Embryonic facial prominence (tissue), 1 donor: ENCODE measurements around the gene RHBDL3.
"Not testable (repeated sequence)": the region's sequence is repeated elsewhere in the genome, so short reads cannot be mapped to it uniquely, and the experiment has no call there.

ENCODE experiments used
- DNase-seq: peaks from one replicate; pipeline ENCODE4 v3.0.0-alpha.2; 2016; ENCODE audit errors: extremely low spot score

RHBDL3 gene, protein sequence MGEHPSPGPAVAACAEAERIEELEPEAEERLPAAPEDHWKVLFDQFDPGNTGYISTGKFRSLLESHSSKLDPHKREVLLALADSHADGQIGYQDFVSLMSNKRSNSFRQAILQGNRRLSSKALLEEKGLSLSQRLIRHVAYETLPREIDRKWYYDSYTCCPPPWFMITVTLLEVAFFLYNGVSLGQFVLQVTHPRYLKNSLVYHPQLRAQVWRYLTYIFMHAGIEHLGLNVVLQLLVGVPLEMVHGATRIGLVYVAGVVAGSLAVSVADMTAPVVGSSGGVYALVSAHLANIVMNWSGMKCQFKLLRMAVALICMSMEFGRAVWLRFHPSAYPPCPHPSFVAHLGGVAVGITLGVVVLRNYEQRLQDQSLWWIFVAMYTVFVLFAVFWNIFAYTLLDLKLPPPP

DNA sequence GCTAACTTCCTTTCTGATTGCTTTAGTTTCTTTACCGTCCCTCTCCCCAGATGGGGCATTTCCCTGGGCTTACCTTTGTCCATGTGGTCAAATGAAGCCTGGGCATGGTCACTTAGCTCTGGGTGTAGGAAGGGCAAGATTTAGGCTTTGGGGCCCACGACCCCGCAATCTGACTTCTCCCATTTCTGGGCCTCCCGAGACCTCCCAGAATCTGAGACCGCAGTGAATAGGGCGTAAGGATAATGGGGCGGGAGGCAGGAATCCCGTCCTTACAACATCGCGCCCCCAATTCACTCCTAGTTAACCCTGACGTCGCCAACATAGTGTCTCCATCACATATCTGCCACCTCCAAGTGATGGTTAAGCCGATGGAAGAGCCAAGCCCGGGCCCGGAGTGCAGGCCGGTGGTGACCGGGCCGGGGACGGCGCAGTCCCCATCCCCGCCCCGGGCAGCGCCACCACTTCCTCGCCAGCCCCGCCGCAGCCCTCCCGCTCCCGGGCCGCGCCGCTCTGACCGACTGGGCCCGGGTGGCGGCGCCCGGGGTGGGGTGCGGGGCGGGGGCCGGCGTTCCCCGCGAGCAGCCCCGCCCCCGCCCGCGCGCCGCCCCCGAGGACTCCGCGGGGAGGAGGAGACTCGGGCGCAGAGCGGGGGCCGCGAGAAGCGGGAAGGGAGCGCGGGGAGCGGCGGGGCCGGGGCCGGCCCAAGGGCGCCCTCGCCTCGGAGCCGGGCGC, at the start of gene RHBDL3:
TSS of gene RHBDL3 (plus strand) at position 641 of the 732 bp plus-strand sequence. CDS start 358 bp downstream, outside the sequence.
- DNase-seq, result no peak

DNA sequence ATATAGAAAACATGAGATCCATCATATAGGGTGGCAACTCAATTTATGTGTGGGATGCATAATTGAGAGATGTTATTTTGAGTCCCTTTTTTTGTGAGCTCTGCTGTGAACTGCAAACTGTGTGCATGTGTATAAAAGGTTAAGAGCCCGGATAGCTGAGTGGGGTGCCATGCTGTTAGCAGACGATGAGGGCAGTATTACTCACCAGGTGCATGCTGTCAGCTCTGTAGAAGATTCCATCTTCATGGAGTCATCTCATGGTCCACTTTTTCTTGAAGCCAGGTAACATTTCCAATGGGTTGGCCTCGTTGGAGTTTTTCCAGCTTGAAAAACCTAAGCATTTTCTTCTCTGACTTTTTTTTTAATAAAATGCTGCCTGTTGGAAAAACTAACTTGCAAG, 43.0 kb upstream of the RHBDL3 start:
- DNase-seq, result no peak

DNA sequence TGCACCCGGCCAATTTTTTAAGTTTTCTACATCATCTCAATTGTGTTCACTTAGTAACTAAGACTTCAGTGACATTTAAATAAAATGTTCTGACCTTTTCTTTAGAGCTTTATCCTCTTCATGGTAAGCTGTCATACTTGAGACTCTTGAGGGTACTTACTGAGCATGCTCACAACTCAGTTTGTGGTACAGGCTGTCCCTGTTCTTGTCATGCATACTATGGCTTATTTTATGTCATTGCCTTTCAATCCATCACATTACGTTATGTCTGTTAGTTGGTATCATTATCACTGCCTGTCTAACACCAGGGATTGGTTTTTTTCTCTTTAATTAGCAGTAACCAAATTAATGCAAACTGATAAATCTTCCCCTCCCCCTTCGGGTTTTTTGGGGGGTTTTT, 41.9 kb upstream of the RHBDL3 start:
- no peak for DNase-seq

DNA sequence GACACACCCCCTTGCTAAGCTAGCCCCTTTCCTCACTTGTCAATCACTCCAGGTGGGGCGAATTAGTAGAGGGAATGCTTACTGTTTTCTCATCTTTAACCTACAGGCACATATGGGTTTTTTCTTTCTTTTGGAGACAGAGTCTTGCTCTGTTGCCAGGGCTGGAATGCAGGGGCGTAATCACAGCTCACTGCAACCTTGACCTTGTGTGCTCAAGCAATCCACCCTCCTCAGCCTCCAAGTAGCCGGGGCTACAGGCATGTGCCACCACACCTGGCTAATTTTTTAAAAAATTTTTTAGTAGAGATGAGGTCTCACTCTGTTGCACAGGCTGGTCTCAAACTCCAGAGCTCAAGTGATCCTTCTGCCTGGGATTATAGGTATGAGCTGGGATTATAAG, 38.7 kb upstream of the RHBDL3 start:
- DNase-seq, result no peak

DNA sequence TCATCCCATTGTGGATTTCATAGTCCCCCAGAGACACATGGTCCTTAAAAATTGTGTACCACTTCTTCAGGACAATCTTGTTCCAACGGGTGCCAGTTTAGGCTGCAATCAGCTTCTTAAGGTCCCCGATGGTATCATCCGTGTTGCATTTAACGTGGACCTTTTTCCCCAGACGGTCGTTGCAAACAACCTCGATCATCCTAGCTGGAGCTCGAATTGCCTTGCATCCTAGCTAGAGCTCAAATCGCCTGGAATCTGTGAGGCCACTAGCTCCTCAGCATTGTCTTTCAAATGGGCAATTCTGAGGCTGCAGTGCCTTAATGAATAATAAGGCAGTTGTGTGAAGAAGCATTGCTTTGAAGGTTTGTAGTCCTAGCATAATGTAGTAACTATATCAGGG, 37.7 kb upstream of the RHBDL3 start:
- DNase-seq, result no peak

DNA sequence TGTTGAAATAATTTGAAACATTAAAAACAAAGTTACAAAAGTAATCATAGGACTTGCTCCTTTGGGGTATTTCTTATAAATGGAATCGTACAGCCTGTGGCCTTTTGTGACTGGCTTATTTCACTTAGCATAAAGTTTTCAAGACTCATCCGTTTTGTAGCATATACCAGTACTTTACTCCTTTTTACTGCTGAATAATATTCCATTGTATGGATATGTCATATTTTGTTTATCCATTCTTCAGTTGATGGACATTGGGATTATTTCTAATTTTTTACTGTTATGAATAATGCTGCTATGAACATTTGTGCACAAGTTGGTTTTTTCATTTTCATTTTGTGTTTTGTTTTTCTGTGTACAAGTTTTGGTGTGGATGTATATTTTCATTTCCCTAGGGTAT, 30.0 kb upstream of the RHBDL3 start:
- no peak for DNase-seq

DNA sequence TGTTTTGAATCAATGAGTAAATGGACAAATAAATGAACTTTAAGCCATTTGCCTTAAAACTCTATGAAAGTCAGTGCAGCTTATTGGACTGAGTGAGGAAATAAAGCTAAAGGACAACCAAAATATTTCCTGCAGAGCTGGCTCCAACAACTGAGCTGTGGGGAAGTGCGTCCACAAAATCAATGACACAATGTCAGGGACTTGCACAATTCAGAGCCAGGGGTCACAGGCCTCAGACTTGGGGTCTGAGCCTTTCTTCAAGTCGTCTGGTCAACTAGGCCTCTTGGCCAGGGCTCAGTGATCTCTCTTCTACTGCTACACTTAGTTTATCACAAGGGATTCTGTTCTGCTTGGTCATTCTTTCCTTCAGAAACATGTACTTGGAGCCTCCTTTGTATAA, 26.2 kb upstream of the RHBDL3 start:
- no peak for DNase-seq

DNA sequence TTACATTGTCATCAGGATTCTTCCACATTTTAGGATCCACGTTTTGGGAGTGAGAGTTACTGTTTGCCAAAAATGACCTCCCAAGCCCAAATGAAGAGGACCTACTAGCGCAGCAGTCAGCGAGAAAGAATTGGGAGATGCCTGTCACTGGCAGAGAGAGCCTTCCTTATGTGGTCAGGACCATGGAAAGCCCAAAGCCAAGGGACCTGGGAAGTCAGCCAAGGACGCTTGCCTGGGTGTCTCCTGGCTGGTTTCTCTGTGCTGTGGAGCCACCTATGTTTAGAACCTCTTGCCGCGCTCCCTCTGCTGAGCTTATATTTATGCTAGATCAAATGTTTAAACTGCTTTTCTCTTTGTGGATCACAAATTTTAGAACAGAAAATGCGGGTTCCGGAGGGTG, 24.9 kb upstream of the RHBDL3 start:
- DNase-seq, result no peak

DNA sequence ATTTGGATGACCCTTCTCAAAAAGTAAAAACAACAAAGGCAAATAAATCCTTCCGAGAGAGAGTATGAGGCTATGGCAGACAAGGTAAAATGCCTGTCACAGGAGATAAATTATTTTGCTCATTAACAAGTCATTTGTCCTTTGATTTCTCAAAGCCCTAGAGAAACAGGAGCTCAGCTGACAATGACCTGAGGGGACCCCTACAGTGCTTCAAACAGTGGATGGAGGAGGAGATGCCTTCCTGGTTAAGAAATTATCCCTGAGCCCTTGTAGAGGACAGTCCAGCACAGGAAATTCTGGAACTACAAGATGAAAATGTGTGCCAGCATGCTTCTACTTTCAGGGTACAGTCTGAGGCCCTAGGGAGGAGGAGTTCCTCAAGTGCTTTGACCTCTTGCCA, 24.0 kb upstream of the RHBDL3 start:
- no peak for DNase-seq

DNA sequence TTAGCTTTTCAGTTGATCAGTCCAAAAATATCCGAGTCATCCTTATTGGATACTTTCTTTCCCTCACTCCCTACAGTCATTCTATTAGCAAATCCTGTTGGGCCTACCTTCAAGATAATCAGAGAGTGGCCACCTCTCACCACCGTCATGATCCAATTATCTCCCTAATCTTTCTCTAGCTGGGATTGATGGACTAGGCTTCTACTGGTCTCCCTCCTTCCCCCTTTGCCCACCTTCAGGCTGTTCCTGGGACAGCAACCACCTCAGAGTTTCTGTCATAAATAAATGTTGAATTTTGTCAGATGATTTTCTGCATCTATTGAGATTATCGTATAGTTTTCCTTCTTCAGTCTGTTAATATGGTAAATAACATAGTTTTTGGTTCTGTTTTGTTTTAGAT, 16.2 kb upstream of the RHBDL3 start:
- no peak for DNase-seq

DNA sequence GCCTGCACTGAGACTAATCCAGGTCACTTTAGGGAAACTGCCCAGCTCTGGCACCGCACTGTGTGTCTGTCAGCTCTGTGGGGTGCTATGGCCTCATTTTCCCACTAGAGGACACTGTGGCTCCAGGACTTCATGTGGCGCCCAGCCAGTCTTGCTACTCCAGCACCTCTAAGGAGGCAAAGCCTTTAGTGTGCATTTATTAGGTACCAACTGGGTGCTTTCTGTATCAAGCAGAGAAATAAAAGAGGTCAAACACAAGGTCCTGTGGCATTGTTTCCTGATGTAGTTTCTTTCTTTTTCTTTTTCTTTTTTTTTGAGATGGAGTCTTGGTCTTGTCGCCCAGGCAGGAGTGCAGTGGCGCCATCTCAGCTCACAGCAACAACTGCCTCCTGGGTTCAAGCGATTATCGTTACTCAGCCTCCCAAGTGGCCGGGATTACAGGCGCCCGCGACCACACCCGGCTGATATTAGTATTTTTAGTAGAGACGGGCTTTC, 12.5 kb upstream of the RHBDL3 start:
- no peak for DNase-seq

DNA sequence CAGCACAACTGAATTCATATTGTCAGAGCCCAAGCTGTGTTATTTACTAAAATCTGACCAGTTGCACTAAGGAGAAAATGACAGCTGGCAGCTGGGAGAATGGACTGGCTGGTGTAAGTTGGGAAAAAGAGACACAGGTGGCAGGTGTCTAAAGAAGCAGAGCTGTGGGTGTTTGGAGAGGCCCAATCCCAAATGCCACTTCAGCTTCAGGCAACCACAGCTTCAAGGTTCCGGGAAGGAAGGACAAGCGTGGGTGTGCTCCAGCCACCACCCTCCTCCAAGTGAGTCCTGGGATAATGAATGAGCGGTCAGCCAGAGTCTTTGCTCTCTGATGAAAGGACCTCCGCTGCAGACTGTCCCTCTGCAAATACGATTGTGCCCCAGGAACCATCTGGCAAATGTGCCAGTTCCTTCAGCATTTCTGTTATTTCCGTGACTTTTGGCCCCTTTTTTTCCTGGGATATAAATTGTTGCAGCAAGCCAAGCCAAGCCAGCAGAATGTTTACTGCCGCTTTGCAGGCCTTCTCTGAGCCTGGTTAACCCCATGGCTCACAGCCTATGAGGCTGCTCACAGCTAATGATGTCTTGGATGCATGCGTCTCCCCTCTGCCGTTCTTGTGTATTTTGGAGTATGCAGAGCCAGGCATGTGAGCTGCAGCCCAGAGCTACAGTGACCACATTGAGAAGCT, 9.5 kb upstream of the RHBDL3 start:
- no peak for DNase-seq

DNA sequence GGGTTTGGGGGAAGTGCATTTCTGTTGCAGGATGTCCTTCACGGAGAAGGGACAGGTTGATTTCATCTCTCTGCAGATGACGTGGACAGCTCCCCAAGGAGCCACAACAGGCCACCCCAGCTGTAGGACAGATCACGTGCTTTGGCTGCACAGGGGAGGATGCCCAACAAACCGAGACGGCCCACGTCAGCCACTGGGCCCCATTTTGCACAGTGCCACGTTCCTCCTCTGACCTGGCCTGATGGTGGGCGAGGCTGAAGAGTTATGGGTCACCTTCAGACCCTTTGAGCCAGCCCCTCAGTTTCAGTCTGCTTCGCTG, 9.0 kb upstream of the RHBDL3 start:
- DNase-seq, result no peak

DNA sequence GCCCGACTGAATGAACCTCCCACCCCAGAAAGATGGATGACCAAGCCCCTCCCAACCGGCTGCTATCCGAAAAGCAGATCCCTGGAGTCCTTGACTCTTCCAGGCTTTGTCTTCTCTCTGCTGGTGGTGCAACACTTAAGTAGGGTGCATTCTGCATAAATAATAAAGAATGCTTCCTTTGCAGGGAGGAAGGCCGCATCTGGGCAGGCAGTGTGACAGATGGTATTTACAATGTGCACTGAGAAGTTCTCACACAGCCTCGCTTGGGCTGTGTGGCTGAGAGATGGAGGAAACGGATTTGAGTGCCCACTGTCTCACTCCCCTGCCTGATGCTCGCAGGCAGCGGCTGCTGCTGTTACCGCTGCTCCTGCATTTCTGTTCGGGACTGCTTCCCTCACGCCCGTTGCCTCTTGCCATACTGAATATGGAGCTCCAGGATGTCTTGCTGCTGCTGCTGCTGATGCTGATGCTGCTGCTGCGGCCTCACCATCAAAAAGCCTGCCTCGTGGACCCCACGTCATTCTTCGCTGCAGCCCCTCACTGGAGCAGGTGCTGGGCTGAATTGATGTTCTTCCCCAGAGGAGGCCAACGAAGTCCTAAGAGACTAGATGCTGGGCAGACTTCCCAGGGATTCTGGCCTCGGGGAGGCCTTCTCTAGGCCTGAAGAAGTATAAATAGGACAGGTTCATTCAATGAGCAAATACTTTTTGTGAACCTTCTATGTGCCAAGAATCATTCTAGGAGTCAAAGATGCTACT, 7.1 kb upstream of the RHBDL3 start:
- no peak for DNase-seq

DNA sequence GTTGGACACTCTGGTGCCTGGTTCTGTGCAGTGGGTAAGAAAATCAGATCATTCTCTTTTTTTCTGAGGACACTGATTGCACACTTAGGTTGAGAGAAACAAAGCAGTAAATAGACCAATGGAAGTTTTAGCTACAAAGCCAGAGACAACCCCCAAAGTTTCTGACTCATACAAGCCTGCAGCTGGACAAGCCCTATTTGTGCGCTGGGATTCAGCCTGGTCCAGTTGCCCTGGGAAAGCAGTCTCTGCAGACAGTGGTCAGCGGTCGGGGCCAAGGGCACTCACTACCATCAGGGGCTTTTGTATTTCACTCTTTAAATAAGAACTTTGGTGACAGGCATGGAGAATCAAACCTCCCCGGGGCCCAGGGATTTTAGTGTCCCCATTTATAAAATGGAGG, 6.0 kb upstream of the RHBDL3 start:
- no peak for DNase-seq

DNA sequence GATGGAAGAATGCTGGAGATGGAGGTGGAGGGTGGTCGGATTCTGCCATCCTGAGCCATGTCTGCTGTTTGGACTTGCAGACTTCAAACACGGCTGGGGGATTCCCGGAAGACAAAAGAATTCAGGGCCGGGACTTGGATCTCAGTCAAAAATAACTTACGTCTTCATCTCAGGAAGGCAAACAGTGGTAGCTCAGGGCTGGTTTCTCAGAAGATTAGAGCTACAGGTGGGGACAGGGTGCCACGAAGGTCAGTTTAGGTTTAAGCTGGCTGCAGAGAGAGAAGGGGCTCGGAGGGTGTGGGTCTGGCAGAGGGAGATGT, 4.3 kb upstream of the RHBDL3 start:
- no peak for DNase-seq

DNA sequence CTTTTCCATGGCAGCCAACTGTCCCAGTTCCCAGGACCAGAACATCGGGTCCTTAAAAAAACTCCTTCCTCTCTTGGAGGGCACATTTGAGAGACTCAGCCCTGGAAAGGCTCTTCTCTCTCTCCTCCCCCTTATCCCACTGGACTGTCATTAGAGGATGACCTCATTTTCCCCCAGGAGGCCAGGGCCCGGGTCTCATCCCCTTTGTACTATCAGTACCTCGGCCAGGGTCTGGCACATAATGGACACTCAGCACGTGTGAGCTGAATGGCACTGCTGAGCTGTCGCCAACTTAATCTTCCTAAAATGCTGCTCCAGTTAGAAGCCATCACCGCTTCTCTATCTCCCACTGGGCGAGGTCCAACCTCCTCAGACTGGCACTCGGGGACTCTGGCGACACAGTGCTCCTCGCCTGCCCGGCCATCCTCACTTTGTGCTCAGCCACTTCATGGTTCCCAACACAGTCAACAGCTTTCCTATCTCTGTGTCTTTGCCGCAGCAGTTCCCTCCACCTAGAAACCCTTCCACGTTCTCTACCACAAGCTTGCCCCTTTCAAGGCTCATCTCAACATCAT, 3.6 kb upstream of the RHBDL3 start:
- DNase-seq, result no peak

DNA sequence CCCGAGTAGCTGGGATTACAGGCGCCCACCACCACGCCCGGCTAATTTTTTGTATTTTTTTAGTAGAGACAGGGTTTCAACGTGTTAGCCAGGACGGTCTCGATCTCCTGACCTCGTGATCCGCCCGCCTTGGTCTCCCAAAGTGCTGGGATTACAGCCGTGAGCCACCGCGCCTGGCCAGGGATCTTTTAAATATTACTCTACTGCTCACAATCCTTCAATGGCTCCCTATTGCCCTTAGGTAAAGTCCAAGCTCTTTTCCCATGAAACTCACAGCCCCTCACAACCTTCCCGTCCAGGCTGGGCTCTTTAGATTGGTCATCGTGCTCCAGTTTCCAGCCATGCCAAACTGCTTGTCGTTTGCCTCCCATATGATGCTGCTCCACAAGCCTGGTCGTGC, 2.1 kb upstream of the RHBDL3 start:
- DNase-seq, result not testable (repeated sequence)

DNA sequence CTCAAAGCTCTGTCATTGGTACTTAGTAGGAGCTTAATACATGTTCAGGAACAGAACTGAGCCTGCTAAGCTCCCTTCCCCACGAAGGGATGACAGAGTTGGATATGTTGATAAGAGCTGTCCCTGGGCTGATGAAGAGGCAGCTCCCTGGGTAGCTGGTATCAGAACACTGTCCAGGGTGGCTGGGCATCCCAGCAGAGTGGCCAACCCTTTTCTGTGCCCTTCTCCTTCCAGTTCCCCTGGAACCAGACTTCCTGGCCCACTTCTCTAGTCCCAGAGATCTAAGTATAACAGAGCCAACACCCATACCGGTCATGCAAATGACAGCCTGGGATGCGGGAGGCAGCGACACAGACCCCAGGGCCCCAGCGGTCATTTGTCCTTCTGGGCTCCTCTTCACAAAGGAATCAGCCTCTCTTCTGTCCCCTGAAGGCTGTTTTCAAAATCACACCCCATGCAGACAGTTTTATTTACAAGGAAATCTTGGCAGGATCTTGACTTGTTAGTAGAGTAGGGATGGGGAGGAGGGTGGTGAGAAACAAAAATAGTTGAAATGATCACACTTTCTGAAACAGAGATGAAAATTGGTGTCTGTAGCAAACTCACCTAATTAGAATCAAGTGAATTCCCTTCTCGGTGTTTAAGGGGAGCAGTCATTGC, 1.4 kb upstream of the RHBDL3 start:
- no peak for DNase-seq

DNA sequence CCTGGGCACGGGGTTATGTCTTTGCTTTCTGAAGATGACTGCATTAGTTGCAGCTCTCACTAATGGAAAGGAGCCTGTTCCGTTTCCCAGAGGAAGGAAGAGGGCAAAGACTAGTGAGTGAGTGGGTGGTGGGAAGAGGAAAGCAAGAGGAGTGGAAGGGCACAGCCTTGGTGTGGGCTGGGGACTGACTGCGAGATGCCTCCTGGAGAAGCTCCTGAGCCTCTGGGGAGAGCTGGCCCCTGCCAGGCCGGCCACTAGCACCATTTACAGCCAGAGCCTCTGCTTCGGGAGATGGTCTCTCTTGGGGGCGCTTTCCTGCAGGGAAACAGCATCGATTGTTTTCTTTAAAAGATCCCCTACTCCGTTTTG, 825 bp upstream of the RHBDL3 start:
- DNase-seq, result no peak

DNA sequence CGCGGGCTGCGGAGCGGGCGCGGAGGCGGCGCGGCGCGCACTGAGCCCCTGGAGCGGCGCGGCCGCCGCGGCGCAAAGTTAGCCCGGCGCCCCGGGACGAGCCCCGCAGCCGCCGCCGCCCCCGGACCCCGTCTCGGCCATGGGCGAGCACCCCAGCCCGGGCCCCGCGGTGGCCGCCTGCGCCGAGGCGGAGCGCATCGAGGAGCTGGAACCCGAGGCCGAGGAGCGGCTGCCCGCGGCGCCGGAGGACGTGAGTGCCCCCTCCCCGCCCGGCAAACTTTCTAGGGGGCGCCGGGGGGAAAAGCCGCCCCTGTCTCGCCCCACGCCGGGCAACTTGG, 388 bp downstream of the RHBDL3 start:
- DNase-seq, result no peak
